ENCODE data around the gene OR6B3. TPM values are rescaled to one million over a fixed set of nuclear protein-coding genes. Genes with fewer than 3 reads are reported as not detected.

OR6B3 gene
- total RNA-seq, 1 donor from 2014 or later, result not detected

DNA sequence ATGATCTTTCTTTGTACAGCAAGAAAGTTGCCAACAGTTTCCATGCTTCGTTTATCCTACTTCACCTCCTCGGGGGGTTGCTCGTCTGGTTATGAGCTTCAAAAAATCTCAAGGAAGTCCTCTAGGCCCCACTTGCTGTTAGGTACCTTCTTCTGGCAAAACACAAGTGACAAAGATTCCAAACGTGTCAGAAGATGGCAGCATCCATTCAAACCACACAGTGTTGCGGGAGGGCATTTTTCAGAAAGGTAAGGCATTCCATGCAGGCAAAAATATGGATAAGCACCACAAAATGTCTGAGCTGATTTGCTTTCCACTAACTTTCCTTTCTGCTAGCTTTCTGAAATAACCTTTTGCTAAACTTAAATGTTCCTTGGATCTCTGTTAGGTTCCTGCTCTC lies 13.2 kb upstream of the OR6B3 start:
- Mint-ChIP-seq H3K9me3 (no peaks in the 10 kb centered on the region), H3K4me1 (no peaks in the 10 kb centered on the region), H3K4me3 (no peak overlapping the region), H3K36me3 (ENCODE audit: low read depth) (no peaks in the 10 kb centered on the region), H3K27ac (ENCODE audit: unreplicated experiment) (no peak overlapping the region), H3K27me3 (ENCODE audit: low read depth) (peaks cover 69% of the 10 kb centered on the region)
- no peak for DNase-seq (ENCODE audit: low read depth, low spot score)
- TF ChIP-seq, protein P1, sequence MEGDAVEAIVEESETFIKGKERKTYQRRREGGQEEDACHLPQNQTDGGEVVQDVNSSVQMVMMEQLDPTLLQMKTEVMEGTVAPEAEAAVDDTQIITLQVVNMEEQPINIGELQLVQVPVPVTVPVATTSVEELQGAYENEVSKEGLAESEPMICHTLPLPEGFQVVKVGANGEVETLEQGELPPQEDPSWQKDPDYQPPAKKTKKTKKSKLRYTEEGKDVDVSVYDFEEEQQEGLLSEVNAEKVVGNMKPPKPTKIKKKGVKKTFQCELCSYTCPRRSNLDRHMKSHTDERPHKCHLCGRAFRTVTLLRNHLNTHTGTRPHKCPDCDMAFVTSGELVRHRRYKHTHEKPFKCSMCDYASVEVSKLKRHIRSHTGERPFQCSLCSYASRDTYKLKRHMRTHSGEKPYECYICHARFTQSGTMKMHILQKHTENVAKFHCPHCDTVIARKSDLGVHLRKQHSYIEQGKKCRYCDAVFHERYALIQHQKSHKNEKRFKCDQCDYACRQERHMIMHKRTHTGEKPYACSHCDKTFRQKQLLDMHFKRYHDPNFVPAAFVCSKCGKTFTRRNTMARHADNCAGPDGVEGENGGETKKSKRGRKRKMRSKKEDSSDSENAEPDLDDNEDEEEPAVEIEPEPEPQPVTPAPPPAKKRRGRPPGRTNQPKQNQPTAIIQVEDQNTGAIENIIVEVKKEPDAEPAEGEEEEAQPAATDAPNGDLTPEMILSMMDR (conservative IDR thresholded peaks at IDR 0.05), result no peak

DNA sequence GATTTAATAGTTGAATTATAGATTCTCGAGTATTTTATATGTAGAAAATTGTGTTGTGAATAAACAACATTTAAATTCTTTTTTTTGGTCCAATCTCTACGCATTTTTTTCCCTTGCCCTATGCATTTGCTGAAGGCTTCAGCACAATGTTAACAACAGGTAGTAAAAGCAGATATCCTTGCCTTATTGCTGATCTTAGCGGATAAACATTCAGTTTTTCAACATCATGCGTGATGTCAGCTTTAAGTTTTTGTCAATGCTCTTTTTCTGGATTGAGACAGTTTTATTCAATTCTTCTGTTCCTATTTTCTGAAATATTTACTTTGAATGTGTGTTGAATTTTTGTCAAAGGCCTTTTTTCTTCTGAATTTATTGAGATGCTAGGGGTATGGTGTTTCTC lies 11.6 kb upstream of the OR6B3 start:
- Mint-ChIP-seq H3K27ac (ENCODE audit: unreplicated experiment) (no peak overlapping the region), H3K4me3 (no peak overlapping the region), H3K4me1 (no peaks in the 10 kb centered on the region), H3K27me3 (ENCODE audit: low read depth) (peaks cover 82% of the 10 kb centered on the region), H3K36me3 (ENCODE audit: low read depth) (no peaks in the 10 kb centered on the region), H3K9me3 (no peaks in the 10 kb centered on the region)
- DNase-seq (ENCODE audit: low read depth, low spot score), result no peak
- TF ChIP-seq, protein P1 (conservative IDR thresholded peaks at IDR 0.05), result no peak

DNA sequence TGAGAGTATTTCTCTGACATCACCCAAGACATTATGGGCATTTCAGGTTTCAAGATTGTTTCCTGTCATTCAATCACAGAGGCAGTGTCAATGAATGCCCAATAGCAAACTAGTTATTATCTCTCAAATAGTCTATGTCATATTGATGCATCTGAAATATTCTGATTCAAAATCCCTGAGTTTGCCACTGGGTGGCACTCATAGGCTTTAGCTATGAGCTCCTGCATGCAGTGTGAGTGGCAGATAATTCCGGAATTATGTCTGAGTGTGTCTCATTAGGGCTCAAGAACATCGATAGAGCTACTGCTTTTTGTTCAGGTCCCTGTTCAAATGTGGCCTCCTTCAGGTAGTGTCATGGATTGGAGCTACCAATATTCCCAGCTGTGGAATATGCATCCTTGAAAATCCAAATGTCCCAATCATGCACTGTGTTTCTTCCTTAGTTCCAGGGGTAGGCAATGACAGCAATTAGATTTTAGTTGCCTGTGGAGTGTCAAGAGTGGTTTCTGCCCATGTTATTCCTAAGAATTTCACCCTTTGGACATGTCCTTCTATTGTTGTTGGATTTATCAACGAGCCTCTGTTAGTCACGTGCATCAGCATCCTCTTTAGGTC lies 7.8 kb upstream of the OR6B3 start:
- peaks cover 80% of the 10 kb centered on the region for H3K27me3 Mint-ChIP-seq (ENCODE audit: low read depth)
- H3K4me1 Mint-ChIP-seq, result no peaks in the 10 kb centered on the region
- no peak overlapping the region for H3K27ac Mint-ChIP-seq (ENCODE audit: unreplicated experiment)
- no peaks in the 10 kb centered on the region for H3K9me3 Mint-ChIP-seq
- DNase-seq (ENCODE audit: low read depth, low spot score), result peak; percentile 48
- no peaks in the 10 kb centered on the region for H3K36me3 Mint-ChIP-seq (ENCODE audit: low read depth)
- TF ChIP-seq, protein P1 (conservative IDR thresholded peaks at IDR 0.05), result peak; percentile 77
- H3K4me3 Mint-ChIP-seq, result no peak overlapping the region

DNA sequence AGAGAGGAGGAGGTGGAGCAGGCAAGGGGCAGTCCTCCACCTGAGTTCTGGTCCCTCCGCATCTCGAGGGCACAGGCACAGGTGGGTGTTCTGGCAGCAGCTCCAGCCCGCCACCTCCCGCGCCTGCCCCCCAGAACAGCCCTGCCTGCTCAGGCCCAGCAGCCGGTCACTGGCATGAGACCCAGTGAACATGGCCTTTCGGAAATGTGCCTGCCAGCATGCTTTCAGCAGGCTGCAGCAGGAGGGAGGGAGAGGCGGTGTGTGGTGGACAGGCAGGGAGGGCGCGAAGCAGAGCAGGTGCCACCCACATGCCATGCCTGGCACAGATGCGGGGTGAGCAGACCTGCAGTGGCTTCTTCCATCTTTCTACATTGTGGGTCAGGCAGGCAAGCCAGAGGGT lies 3.4 kb upstream of the OR6B3 start:
- H3K4me1 Mint-ChIP-seq, result peaks cover 19% of the 10 kb centered on the region
- no peak for DNase-seq (ENCODE audit: low read depth, low spot score)
- peaks cover 76% of the 10 kb centered on the region for H3K27me3 Mint-ChIP-seq (ENCODE audit: low read depth)
- no peaks in the 10 kb centered on the region for H3K36me3 Mint-ChIP-seq (ENCODE audit: low read depth)
- no peaks in the 10 kb centered on the region for H3K9me3 Mint-ChIP-seq
- no peak overlapping the region for H3K4me3 Mint-ChIP-seq
- no peak overlapping the region for H3K27ac Mint-ChIP-seq (ENCODE audit: unreplicated experiment)
- TF ChIP-seq, protein P1 (conservative IDR thresholded peaks at IDR 0.05), result no peak

DNA sequence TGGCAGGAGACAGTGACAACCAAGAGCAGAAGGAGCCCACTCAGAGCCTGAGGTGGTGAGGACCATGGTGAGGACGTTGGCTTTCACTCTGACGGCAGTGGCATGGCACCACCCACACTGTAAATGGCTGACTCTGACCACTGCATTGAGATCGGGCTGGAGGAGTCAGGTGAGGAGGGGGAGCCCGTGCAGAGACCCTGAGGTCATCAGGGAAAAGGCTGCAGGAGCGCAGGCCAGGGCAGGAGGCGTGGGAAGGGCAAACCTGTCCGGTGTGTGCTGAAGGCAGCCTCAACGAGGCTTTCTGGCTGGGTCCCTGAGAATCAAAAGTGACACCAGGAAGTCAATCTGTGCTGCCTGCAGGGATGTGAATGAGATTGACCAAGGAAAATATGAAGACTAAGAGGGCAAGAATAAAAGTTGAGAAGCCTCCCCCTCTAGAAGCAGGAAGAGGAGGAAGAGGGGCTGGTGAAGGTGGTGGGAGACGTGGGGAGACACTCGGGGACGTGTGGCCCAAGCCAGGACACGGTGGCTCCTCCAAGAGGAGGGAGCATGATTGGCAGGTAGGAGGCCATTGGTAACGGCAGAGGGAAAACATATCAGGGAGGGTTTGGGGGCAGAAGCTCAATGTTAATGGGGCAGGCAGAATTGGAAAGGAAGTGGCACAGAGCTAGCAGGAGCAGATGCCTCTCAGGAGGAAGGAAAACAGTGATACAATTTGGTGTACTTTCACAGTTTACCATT lies 2.0 kb upstream of the OR6B3 start:
- H3K27ac Mint-ChIP-seq (ENCODE audit: unreplicated experiment), result no peak overlapping the region

More for the DNA sequence above, 2.0 kb upstream of the OR6B3 start:
- Mint-ChIP-seq H3K4me3 (no peak overlapping the region), H3K36me3 (ENCODE audit: low read depth) (no peaks in the 10 kb centered on the region), H3K9me3 (no peaks in the 10 kb centered on the region), H3K27me3 (ENCODE audit: low read depth) (peaks cover 71% of the 10 kb centered on the region), H3K4me1 (peaks cover 31% of the 10 kb centered on the region)
- no peak for DNase-seq (ENCODE audit: low read depth, low spot score)
- TF ChIP-seq, protein P1 (conservative IDR thresholded peaks at IDR 0.05), result no peak

Measured in neural crest cell (in vitro differentiated cells).